Choroid plexus epithelial cell (primary cell): ENCODE data around the gene JPH4.

Experiments used
- DNase-seq: peaks from one replicate; pipeline ENCODE4 v3.0.0-alpha.2; 2010; ENCODE audit warnings: low read depth
- H3K4me3 ChIP-seq: 2 replicates; pipeline ENCODE4 v1.5.1; 2011; ENCODE audit warnings: low read depth, mild to moderate bottlenecking, control low read depth, low read length, moderate library complexity
- TF ChIP-seq, protein P1 (sequence below): conservative IDR thresholded peaks from 2 replicates; pipeline ENCODE4 v1.5.1; 2011; ENCODE audit warnings: low read depth, mild to moderate bottlenecking, control low read depth, inconsistent platforms, low read length, moderate library complexity

Gene JPH4

DNA sequence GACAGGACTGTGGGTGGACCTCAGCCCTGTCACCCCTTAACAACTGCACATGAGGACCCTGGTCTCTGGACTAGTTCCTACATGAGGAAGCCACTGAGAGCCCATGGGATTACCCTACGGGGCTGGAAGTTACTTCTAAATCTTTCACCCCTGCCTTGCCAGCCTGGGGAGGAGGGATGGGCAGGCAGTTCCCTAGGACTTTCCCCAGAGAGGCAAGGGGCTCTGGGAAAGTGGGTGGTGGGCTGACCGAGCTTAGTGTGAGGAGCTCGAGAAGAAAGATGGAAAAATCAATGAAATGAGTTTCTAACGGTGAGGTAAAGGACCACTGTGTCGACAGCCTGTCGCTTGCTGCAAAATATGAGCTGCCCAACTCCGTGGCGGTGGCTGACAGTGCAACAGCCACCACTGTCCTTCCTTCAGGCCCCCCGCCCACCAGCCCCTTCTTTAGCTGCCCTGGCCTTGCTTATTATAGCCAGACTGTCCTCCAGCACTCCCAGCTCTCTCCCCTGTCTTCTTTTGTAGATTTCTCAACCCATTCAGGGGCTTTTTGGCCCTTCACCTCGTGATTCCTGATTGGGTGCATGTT lies 32.0 kb downstream of the JPH4 start:
- no peak for DNase-seq
- H3K4me3 ChIP-seq = no peak overlapping the region
- TF ChIP-seq, protein P1, sequence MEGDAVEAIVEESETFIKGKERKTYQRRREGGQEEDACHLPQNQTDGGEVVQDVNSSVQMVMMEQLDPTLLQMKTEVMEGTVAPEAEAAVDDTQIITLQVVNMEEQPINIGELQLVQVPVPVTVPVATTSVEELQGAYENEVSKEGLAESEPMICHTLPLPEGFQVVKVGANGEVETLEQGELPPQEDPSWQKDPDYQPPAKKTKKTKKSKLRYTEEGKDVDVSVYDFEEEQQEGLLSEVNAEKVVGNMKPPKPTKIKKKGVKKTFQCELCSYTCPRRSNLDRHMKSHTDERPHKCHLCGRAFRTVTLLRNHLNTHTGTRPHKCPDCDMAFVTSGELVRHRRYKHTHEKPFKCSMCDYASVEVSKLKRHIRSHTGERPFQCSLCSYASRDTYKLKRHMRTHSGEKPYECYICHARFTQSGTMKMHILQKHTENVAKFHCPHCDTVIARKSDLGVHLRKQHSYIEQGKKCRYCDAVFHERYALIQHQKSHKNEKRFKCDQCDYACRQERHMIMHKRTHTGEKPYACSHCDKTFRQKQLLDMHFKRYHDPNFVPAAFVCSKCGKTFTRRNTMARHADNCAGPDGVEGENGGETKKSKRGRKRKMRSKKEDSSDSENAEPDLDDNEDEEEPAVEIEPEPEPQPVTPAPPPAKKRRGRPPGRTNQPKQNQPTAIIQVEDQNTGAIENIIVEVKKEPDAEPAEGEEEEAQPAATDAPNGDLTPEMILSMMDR = no peak

DNA sequence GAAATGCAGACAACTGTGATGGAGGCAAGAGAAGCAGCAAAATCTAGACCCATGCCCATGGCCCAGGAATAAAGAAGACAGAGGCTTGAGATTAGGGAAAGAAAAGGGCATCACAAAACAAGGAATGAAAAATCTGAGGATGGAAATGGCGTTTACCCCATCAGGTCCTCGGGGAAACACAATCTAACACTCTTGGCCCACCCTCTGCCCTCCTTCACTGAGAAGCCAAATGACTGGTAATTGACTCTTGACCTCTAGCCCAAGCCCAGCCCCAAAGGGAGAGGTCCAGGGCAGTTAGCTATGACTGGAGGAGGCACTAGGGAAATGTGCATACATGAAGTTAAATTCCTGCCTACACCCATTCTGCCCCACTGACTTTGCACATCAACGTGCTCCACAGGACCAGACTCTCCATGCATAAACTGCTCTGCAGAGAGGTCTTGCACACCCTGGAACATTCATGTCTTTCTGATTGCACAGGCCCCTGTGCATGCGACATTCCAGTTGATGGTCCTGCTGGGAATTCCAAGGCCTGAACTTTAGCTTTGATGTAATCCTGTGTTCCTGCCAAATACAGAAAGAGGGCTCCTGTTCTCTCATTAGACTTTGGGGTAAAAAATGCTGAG lies 32.7 kb downstream of the JPH4 start:
- TF ChIP-seq, protein P1 = no peak
- DNase-seq = no peak
- no peak overlapping the region for H3K4me3 ChIP-seq

DNA sequence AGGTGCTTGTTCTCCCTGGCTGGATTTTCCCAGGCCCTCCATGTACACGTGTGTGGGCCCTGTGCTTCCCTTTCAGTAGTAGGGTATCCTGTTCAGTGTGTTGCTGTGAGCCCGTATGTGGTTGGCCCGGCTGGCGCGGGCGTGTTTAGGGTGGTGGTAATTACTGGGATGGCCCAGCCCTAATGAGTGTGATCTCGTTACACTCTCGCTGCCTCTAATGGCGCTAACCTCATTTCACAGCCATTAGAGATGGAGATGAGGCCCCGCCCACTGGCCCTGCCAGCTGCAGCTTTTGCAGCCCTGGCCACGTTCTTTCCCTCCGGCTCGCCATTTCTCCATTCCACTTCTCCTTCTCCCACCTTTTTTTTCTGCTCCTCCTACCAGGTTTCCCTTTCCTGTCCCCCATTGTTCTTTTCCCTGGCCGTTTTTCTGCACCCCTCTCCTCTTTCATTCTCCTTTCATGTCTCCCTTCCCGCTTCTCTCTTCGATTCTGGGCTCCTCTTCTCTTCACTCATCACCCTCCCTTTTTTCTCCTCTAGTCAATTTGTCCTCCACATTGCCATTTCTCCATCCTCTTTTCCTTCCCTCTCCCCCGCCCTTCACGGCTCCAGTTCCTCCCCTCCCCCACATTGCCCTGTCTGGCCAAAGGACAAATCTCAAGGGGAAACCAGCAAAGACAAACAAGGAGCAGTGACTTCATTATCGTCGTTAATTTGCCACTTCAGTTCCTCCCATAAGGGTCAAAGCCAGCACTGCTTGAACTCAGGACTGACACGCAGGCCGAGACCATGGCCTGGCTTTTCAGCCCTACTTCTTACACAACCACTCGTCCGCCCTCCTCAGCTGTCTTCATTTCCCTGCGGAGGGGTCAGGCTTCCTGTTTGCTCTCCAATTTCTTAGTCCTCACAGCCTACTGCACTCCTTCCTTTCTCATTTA lies 33.8 kb downstream of the JPH4 start:
- no peak overlapping the region for H3K4me3 ChIP-seq

DNA sequence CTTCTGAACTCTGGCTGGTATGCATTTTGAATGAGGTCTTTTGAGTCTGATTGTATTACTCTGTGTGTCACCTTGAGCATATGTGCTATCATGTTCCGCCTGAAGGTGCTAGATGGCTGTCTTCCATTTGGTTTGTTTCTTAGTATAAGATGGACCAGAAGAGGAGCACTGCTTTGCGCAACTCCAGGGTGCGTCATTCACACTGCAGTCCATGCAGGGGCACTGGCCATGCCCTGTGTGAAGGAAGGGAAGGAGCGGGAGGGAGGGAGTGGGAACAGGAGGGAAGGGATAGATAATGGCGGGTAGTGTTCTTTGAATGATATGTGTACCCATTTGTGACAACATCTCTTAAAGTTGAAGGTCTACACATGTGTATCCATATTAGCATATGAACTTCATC lies 35.2 kb downstream of the JPH4 start:
- no peak overlapping the region for H3K4me3 ChIP-seq
- TF ChIP-seq, protein P1 = no peak
- no peak for DNase-seq

More for the DNA sequence above, 33.8 kb downstream of the JPH4 start:
- TF ChIP-seq, protein P1 = no peak
- peak; percentile 23 for DNase-seq

GRCh38 chr14:23542261-23542660 lies 36.3 kb downstream of the JPH4 start:
- TF ChIP-seq, protein P1 = no peak
- no peak for DNase-seq

DNA sequence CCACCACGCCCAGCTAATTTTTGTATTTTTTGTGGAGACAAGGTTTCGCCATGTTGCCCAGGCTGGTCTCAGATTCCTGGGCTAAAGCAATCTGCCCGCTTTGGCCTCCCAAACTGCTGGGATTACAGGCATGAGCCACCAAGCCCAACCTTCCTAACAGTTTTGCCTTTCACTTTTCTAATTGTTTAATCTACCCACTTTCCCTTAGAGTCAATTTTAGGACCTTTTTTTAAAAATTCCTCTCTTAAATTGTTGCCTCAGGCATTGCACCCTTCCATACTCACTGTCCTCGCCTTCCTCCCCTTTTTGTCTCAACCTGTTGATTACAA lies 38.5 kb downstream of the JPH4 start:
- TF ChIP-seq, protein P1 = no peak
- H3K4me3 ChIP-seq = no peak overlapping the region
- DNase-seq = no peak

More at GRCh38 chr14:23542261-23542660, 36.3 kb downstream of the JPH4 start:
- no peak overlapping the region for H3K4me3 ChIP-seq
